ENCODE results near the gene P2RY2. TPM values are rescaled to one million over a fixed set of nuclear protein-coding genes. Genes with fewer than 3 reads are reported as not detected.

P2RY2 gene
- total RNA-seq, 1 experiment from 2014 or later, result 2.9 TPM

GRCh38 chr11:73176145-73176873, 41.8 kb upstream of the P2RY2 start:
- ATAC-seq (no peak), DNase-seq (ENCODE audit: low read depth, low spot score) (no peak)
- BruUV-seq (replicated peaks), result no TSS peak
- no peak overlapping the region for H3K9ac ChIP-seq (ENCODE audit: low read length)
- no peak overlapping the region for H3K4me3 ChIP-seq (replicated peaks in 1 of 2; ENCODE audit: low read depth in 1 of 2, low read length in 2 of 2)
- H2AFZ ChIP-seq (ENCODE audit: low read depth, low read length, poor library complexity, severe bottlenecking), result no peak overlapping the region
- ChIA-PET CTCF (interaction anchor here (1.6 to 6.7 kb wide), 4 partner anchors 34 to 492 kb away, joined by 9 to 79 read pairs (median 11); partner anchors contain the start of gene FCHSD2), POLR2A (no interaction called here), RAD21 (ENCODE audit: low non-redundant PET in 1 of 2, low total read pairs in 2 of 2, uncharacterized antibody in 2 of 2, unreplicated experiment in 2 of 2) (interaction anchor here (0.7 to 1.9 kb wide), 2 partner anchors 345 to 1271 kb away, joined by 3 to 14 read pairs; no protein-coding TSS in a partner anchor)
- intact Hi-C loops (cut with micrococcal nuclease), result loop anchor here (5.0 kb wide), 1 partner anchor 589 kb away; no protein-coding TSS in a partner anchor
- no peaks in the 10 kb centered on the region for H3K79me2 ChIP-seq (ENCODE audit: insufficient read depth, low read length)
- H4K20me1 ChIP-seq (ENCODE audit: insufficient read depth), result no peaks in the 10 kb centered on the region
- TF ChIP-seq ELF1 (IDR thresholded peaks at IDR 0.05; ENCODE audit: borderline replicate concordance, low read depth), result no peak
- TF ChIP-seq ATF3 (IDR thresholded peaks at IDR 0.05), result no peak
- TF ChIP-seq FOSL1 (IDR thresholded peaks at IDR 0.05; ENCODE audit: low read depth), result no peak
- no peak for TF ChIP-seq EZH2phosphoT487 (IDR thresholded peaks at IDR 0.05; ENCODE audit: borderline replicate concordance)
- TF ChIP-seq JUND (IDR thresholded peaks at IDR 0.05), result no peak
- no peak for TF ChIP-seq REST (IDR thresholded peaks at IDR 0.05; ENCODE audit: low read depth)
- no peak for TF ChIP-seq CBX3 (IDR thresholded peaks at IDR 0.05; ENCODE audit: low read depth)
- no peak for TF ChIP-seq POLR2A (IDR thresholded peaks at IDR 0.05; ENCODE audit: borderline replicate concordance, extremely low read depth, insufficient read depth, insufficient read length)
- no peak for TF ChIP-seq SP1 (IDR thresholded peaks at IDR 0.05; ENCODE audit: low read depth)
- TF ChIP-seq SIN3A (IDR thresholded peaks at IDR 0.05; ENCODE audit: low read depth), result no peak
- TF ChIP-seq SRF (IDR thresholded peaks at IDR 0.05; ENCODE audit: low read depth), result no peak
- TF ChIP-seq ZNF274 (IDR thresholded peaks at IDR 0.05; ENCODE audit: low read depth, low read length), result no peak
- TF ChIP-seq CTCF (IDR thresholded peaks at IDR 0.05 in 2 of 3, conservative IDR thresholded peaks at IDR 0.05 in 1 of 3; ENCODE audit: borderline replicate concordance in 1 of 3, insufficient read depth in 1 of 3, low read depth in 2 of 3, low read length in 2 of 3), result no peak
- no peak for TF ChIP-seq CEBPB (IDR thresholded peaks at IDR 0.05; ENCODE audit: low read depth)
- TF ChIP-seq RAD21 (IDR thresholded peaks at IDR 0.05; ENCODE audit: low read depth), result no peak
- TF ChIP-seq ZFX (IDR thresholded peaks at IDR 0.05), result no peak
- TF ChIP-seq POLR2AphosphoS5 (IDR thresholded peaks at IDR 0.05; ENCODE audit: low read depth, low read length), result no peak
- no peak for TF ChIP-seq EZH2 (IDR thresholded peaks at IDR 0.05)
- H3K36me3 ChIP-seq (ENCODE audit: control insufficient read depth in 1 of 2, insufficient read depth in 2 of 2, low read length in 2 of 2), result no peaks in the 10 kb centered on the region
- H3K27ac ChIP-seq (ENCODE audit: low read depth, low read length), result no peak overlapping the region
- H3K4me1 ChIP-seq (ENCODE audit: control insufficient read depth in 1 of 2, insufficient read depth in 2 of 2, low read length in 2 of 2), result peaks cover 0 to 11% of the 10 kb centered on the region in 2 experiments; a peak in 1 of 4 replicates
- H3K9me3 ChIP-seq (ENCODE audit: control insufficient read depth in 1 of 2, insufficient read depth in 1 of 2, low read depth in 1 of 2, low read length in 2 of 2), result no peaks in the 10 kb centered on the region
- H3K9me2 ChIP-seq (ENCODE audit: insufficient read depth), result no peaks in the 10 kb centered on the region
- no peak overlapping the region for H3K4me2 ChIP-seq (ENCODE audit: low read length)
- H3K27me3 ChIP-seq (ENCODE audit: insufficient read depth, low read length), result no peaks in the 10 kb centered on the region

Data from HCT116 (cell line).